ENCODE data around the gene SLC32A1. TPM values are rescaled to one million over a fixed set of nuclear protein-coding genes. Genes with fewer than 3 reads are reported as not detected.

The SLC32A1 gene
- total RNA-seq, 1 experiment from 2014 or later = not detected

GRCh38 chr20:38764567-38765318 is 40.5 kb downstream of the SLC32A1 start:
- ChIA-PET CTCF (interaction anchor here (1.0 to 1.5 kb wide), 3 partner anchors 23 to 118 kb away, joined by 3 to 8 read pairs (median 5); no protein-coding TSS in a partner anchor), POLR2A (interaction anchor here (1.7 to 1.9 kb wide), 2 partner anchors 12 to 14 kb away, joined by 3 to 14 read pairs; no protein-coding TSS in a partner anchor), RAD21 (ENCODE audit: low non-redundant PET in 1 of 2, low total read pairs in 2 of 2, uncharacterized antibody in 2 of 2, unreplicated experiment in 2 of 2) (interaction anchor here (1.1 to 1.8 kb wide), 3 partner anchors 14 to 15 kb away, joined by 3 to 7 read pairs (median 3); no protein-coding TSS in a partner anchor)
- H3K4me2 ChIP-seq (ENCODE audit: low read length) = peak overlapping the region; percentile 78
- H3K9me2 ChIP-seq (ENCODE audit: insufficient read depth) = no peaks in the 10 kb centered on the region
- H4K20me1 ChIP-seq (ENCODE audit: insufficient read depth) = no peaks in the 10 kb centered on the region
- no peaks in the 10 kb centered on the region for H3K27me3 ChIP-seq (ENCODE audit: insufficient read depth, low read length)
- H3K9ac ChIP-seq (ENCODE audit: low read length) = peak overlapping the region; percentile 49
- peaks cover 29 to 42% of the 10 kb centered on the region in 2 experiments for H3K36me3 ChIP-seq (ENCODE audit: control insufficient read depth in 1 of 2, insufficient read depth in 2 of 2, low read length in 2 of 2)
- H2AFZ ChIP-seq (ENCODE audit: low read depth, low read length, poor library complexity, severe bottlenecking) = no peak overlapping the region
- intact Hi-C loops (cut with micrococcal nuclease) = loop anchor here (1.0 kb wide), 1 partner anchor 130 kb away; no protein-coding TSS in a partner anchor
- ATAC-seq (peak; percentile 98), DNase-seq (ENCODE audit: low read depth, low spot score) (peak; percentile 87)
- no peaks in the 10 kb centered on the region for H3K79me2 ChIP-seq (ENCODE audit: insufficient read depth, low read length)
- BruUV-seq (replicated peaks) = no TSS peak
- H3K27ac ChIP-seq (ENCODE audit: low read depth, low read length) = peak overlapping the region; percentile 86
- no peaks in the 10 kb centered on the region for H3K9me3 ChIP-seq (ENCODE audit: control insufficient read depth in 1 of 2, insufficient read depth in 1 of 2, low read depth in 1 of 2, low read length in 2 of 2)
- peak overlapping the region in 1 of 2 experiments; percentile 38; a peak in 2 of 4 replicates for H3K4me3 ChIP-seq (replicated peaks in 1 of 2; ENCODE audit: low read depth in 1 of 2, low read length in 2 of 2)
- H3K4me1 ChIP-seq (ENCODE audit: control insufficient read depth in 1 of 2, insufficient read depth in 2 of 2, low read length in 2 of 2) = peaks cover 40 to 58% of the 10 kb centered on the region in 2 experiments
- TF ChIP-seq MAX (IDR thresholded peaks at IDR 0.05) (peak; percentile 84), RAD21 (IDR thresholded peaks at IDR 0.05; ENCODE audit: low read depth) (peak; percentile 25; the same call in 1 of the 2 replicates), JUND (IDR thresholded peaks at IDR 0.05) (peak; percentile 85), ELF1 (IDR thresholded peaks at IDR 0.05; ENCODE audit: borderline replicate concordance, low read depth) (no peak), EZH2 (IDR thresholded peaks at IDR 0.05) (no peak), FOSL1 (IDR thresholded peaks at IDR 0.05; ENCODE audit: low read depth) (peak; percentile 88), POLR2AphosphoS5 (IDR thresholded peaks at IDR 0.05; ENCODE audit: low read depth, low read length) (peak; percentile 51; the same call in 1 of the 2 replicates), TCF7L2 (IDR thresholded peaks at IDR 0.05; ENCODE audit: borderline replicate concordance, extremely low read depth, insufficient read depth, insufficient read length) (peak; percentile 93), SIN3A (IDR thresholded peaks at IDR 0.05; ENCODE audit: low read depth) (peak; percentile 68), SRF (IDR thresholded peaks at IDR 0.05; ENCODE audit: low read depth) (no peak), ATF3 (IDR thresholded peaks at IDR 0.05) (no peak), YY1 (IDR thresholded peaks at IDR 0.05; ENCODE audit: extremely low read depth, insufficient replicate concordance, low read depth, low read length) (peak; percentile 50), ZNF274 (IDR thresholded peaks at IDR 0.05; ENCODE audit: low read depth, low read length) (no peak), CEBPB (IDR thresholded peaks at IDR 0.05; ENCODE audit: low read depth) (peak; percentile 63; the same call in 1 of the 2 replicates), EZH2phosphoT487 (IDR thresholded peaks at IDR 0.05; ENCODE audit: borderline replicate concordance) (no peak), POLR2A (IDR thresholded peaks at IDR 0.05; ENCODE audit: borderline replicate concordance, extremely low read depth, insufficient read depth, insufficient read length) (no peak), SP1 (IDR thresholded peaks at IDR 0.05; ENCODE audit: low read depth) (peak; percentile 75; the same call in 1 of the 2 replicates), CTCF (IDR thresholded peaks at IDR 0.05 in 2 of 3, conservative IDR thresholded peaks at IDR 0.05 in 1 of 3; ENCODE audit: borderline replicate concordance in 1 of 3, insufficient read depth in 1 of 3, low read depth in 2 of 3, low read length in 2 of 3) (no peak), CBX3 (IDR thresholded peaks at IDR 0.05; ENCODE audit: low read depth) (peak; percentile 87), ZFX (IDR thresholded peaks at IDR 0.05) (no peak), EGR1 (IDR thresholded peaks at IDR 0.05; ENCODE audit: low read depth) (peak; percentile 65; the same call in 1 of the 2 replicates)
- TF ChIP-seq, protein P1, sequence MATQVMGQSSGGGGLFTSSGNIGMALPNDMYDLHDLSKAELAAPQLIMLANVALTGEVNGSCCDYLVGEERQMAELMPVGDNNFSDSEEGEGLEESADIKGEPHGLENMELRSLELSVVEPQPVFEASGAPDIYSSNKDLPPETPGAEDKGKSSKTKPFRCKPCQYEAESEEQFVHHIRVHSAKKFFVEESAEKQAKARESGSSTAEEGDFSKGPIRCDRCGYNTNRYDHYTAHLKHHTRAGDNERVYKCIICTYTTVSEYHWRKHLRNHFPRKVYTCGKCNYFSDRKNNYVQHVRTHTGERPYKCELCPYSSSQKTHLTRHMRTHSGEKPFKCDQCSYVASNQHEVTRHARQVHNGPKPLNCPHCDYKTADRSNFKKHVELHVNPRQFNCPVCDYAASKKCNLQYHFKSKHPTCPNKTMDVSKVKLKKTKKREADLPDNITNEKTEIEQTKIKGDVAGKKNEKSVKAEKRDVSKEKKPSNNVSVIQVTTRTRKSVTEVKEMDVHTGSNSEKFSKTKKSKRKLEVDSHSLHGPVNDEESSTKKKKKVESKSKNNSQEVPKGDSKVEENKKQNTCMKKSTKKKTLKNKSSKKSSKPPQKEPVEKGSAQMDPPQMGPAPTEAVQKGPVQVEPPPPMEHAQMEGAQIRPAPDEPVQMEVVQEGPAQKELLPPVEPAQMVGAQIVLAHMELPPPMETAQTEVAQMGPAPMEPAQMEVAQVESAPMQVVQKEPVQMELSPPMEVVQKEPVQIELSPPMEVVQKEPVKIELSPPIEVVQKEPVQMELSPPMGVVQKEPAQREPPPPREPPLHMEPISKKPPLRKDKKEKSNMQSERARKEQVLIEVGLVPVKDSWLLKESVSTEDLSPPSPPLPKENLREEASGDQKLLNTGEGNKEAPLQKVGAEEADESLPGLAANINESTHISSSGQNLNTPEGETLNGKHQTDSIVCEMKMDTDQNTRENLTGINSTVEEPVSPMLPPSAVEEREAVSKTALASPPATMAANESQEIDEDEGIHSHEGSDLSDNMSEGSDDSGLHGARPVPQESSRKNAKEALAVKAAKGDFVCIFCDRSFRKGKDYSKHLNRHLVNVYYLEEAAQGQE (IDR thresholded peaks at IDR 0.05; ENCODE audit: low read depth) = no peak
